GM23338 (cell line): Measurements from ENCODE around the gene CACNA1B. TPM values are rescaled to one million over a fixed set of nuclear protein-coding genes. Genes with fewer than 3 reads are reported as not detected.
"Not testable (repeated sequence)": the region's sequence is repeated elsewhere in the genome, so short reads cannot be mapped to it uniquely, and the experiment has no call there.

Source experiments
- ATAC-seq: fragments of 200-7000 bp; cut with Tn5 transposase; 3 replicates; pipeline ENCODE4 v1.9.1; 2020
- DNase-seq: peaks from one replicate; pipeline ENCODE4 v3.0.0-alpha.2; 2015; ENCODE audit warnings: low spot score
- H2AFZ ChIP-seq: fragments of 200-600 bp; sonication (generic); 2 replicates; pipeline ENCODE4 v1.8.0; 2016; ENCODE audit warnings: antibody characterized with exemption, mild to moderate bottlenecking, moderate library complexity
- H3F3A ChIP-seq: fragments of 200-600 bp; sonication (generic); replicated peaks from 2 replicates; pipeline ENCODE4 v1.8.0; 2017; ENCODE audit warnings: antibody characterized with exemption, mixed run types, low read depth
- H3K27ac ChIP-seq: fragments of 200-600 bp; sonication (generic); 2 replicates; pipeline ENCODE4 v1.6.1; 2016; ENCODE audit warnings: low read depth
- H3K27me3 ChIP-seq: fragments of 200-600 bp; sonication (generic); 2 replicates; pipeline ENCODE4 v1.8.0; 2016; ENCODE audit warnings: mild to moderate bottlenecking, mixed run types, moderate library complexity; ENCODE audit not compliant: insufficient read depth
- H3K36me3 ChIP-seq: fragments of 200-600 bp; sonication (generic); 2 replicates; pipeline ENCODE4 v1.8.0; 2016; ENCODE audit warnings: mild to moderate bottlenecking; ENCODE audit not compliant: insufficient read depth
- H3K4me1 ChIP-seq: fragments of 200-600 bp; sonication (generic); 2 replicates; pipeline ENCODE4 v1.8.0; 2016; ENCODE audit warnings: mild to moderate bottlenecking, moderate library complexity; ENCODE audit not compliant: insufficient read depth
- H3K4me2 ChIP-seq: fragments of 200-600 bp; sonication (generic); 2 replicates; pipeline ENCODE4 v1.7.1; 2017; ENCODE audit warnings: mixed run types
- H3K4me3 ChIP-seq: fragments of 200-600 bp; sonication (generic); 2 replicates; pipeline ENCODE4 v1.6.1; 2016; ENCODE audit warnings: mixed run types
- H3K79me2 ChIP-seq: fragments of 200-600 bp; sonication (generic); replicated peaks from 2 replicates; pipeline ENCODE4 v1.8.0; 2017; ENCODE audit warnings: mild to moderate bottlenecking; ENCODE audit not compliant: insufficient read depth
- H3K9me2 ChIP-seq: fragments of 200-600 bp; sonication (generic); 2 replicates; pipeline ENCODE4 v1.8.0; 2017; ENCODE audit not compliant: insufficient read depth
- H4K20me1 ChIP-seq: fragments of 200-600 bp; sonication (generic); replicated peaks from 2 replicates; pipeline ENCODE4 v1.8.0; 2017; ENCODE audit warnings: mild to moderate bottlenecking; ENCODE audit not compliant: insufficient read depth
- H3K27ac Mint-ChIP-seq: 2 replicates; pipeline ENCODE4 v1.8.0; 2020; ENCODE audit warnings: inconsistent platforms, mild to moderate bottlenecking, moderate library complexity, mixed read lengths
- H3K27me3 Mint-ChIP-seq: 3 replicates; pipeline ENCODE4 v1.8.0; 2022; ENCODE audit warnings: low read depth, mild to moderate bottlenecking, moderate library complexity, mixed read lengths, inconsistent platforms; ENCODE audit not compliant: insufficient read depth, poor library complexity
- H3K36me3 Mint-ChIP-seq: 3 replicates; pipeline ENCODE4 v1.8.0; 2021; ENCODE audit warnings: low read depth, mild to moderate bottlenecking, inconsistent platforms, moderate library complexity, mixed read lengths
- H3K4me1 Mint-ChIP-seq: 3 replicates; pipeline ENCODE4 v1.8.0; 2020; ENCODE audit warnings: mild to moderate bottlenecking, inconsistent platforms, mixed read lengths
- H3K4me3 Mint-ChIP-seq: 3 replicates; pipeline ENCODE4 v1.8.0; 2021; ENCODE audit warnings: moderate library complexity, mild to moderate bottlenecking, inconsistent platforms, mixed read lengths
- H3K9me3 Mint-ChIP-seq: 3 replicates; pipeline ENCODE4 v1.8.0; 2020; ENCODE audit warnings: moderate library complexity, mild to moderate bottlenecking, inconsistent platforms, mixed read lengths
- polyA plus RNA-seq: library from polyadenylated mRNA; unstranded; fragments of >200 nt; fragmentation: Nextera tagmentation; extraction: Ambion mirVana; gene quantifications from 2 replicates; pipeline ENCODE4 v1.2.1, GENCODE V29; 2016
- total RNA-seq: library from RNA; depleted of rRNA; stranded (reverse); fragments of >200 nt; shearing (Covaris generic); gene quantifications from 2 replicates; pipeline ENCODE4 v1.2.3, GENCODE V29; 2014

CACNA1B gene
- total and polyA plus RNA-seq, 2 experiments from 2014 or later = 1.1 to 10.4 TPM

- not testable (repeated sequence) for H3K79me2 ChIP-seq, H3K4me1 ChIP-seq, H3K27me3 ChIP-seq, H3K27ac ChIP-seq, DNase-seq, H3K4me3 Mint-ChIP-seq, H3K27ac Mint-ChIP-seq, H2AFZ ChIP-seq, H3K4me2 ChIP-seq, ATAC-seq, H4K20me1 ChIP-seq, H3F3A ChIP-seq, H3K9me2 ChIP-seq, H3K4me3 ChIP-seq, H3K36me3 Mint-ChIP-seq, H3K4me1 Mint-ChIP-seq, H3K36me3 ChIP-seq, H3K27me3 Mint-ChIP-seq
- H3K9me3 Mint-ChIP-seq = peaks cover 47% of the 10 kb centered on the region
Measured at GRCh38 chr9:138134581-138134980, 257.0 kb downstream of the CACNA1B start.

DNA sequence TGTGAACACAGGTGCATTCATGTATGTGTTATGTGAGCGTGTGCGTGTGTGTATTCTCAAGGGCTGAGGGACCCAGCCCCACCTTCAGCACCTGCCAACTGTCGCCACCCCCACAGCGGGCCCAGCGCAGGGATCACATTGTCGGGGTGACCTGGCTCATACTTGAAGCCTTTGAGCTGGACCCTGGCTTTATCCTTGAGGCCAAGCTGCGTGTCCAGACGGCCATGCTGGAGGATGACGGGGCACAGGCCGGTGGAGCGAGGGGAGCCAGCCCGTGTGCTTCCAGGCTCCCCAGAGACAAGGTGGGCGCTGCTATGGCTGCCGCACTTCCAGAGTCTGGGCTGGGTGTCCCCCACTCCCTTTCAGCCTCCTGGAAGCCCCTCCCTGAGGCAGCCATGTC lies 261.5 kb downstream of the CACNA1B start:
- H3K4me3 ChIP-seq, H2AFZ ChIP-seq, H4K20me1 ChIP-seq, H3K9me2 ChIP-seq, H3K27ac ChIP-seq, H3F3A ChIP-seq, H3K27me3 Mint-ChIP-seq, H3K4me1 Mint-ChIP-seq, H3K4me3 Mint-ChIP-seq, H3K27ac Mint-ChIP-seq, H3K27me3 ChIP-seq, H3K79me2 ChIP-seq, H3K36me3 Mint-ChIP-seq, H3K4me2 ChIP-seq, H3K4me1 ChIP-seq, ATAC-seq, H3K36me3 ChIP-seq, DNase-seq: not testable (repeated sequence)
- peaks cover 35% of the 10 kb centered on the region for H3K9me3 Mint-ChIP-seq

DNA sequence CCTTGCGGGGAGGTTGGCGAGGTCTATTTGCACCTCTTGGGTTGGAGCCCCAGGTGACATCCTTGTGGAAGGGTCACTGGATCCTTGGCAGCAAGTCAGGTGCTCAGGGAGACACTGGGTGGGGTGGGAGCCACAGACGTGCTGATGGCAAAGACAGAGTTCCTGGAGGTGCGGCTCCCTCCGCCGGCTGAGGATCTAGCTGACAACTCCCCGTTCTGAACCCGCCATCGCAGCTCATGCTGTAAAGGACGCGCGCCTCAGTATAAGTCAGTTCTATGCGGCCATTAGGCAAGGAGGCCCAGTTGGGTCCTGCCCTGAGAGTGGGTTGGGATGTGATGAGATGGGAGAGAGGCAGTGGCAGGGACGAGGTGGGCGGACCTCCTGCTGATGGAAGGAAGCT lies 263.4 kb downstream of the CACNA1B start:
- H3K36me3 Mint-ChIP-seq, H3K4me1 ChIP-seq, H3K4me3 ChIP-seq, H3K4me1 Mint-ChIP-seq, H3K27me3 ChIP-seq, H3K27ac ChIP-seq, H3K27ac Mint-ChIP-seq, H4K20me1 ChIP-seq, H3K36me3 ChIP-seq, H3K4me3 Mint-ChIP-seq, H3K27me3 Mint-ChIP-seq, DNase-seq, H3F3A ChIP-seq, ATAC-seq, H3K9me2 ChIP-seq, H2AFZ ChIP-seq, H3K79me2 ChIP-seq, H3K4me2 ChIP-seq: not testable (repeated sequence)
- peaks cover 29% of the 10 kb centered on the region for H3K9me3 Mint-ChIP-seq

DNA sequence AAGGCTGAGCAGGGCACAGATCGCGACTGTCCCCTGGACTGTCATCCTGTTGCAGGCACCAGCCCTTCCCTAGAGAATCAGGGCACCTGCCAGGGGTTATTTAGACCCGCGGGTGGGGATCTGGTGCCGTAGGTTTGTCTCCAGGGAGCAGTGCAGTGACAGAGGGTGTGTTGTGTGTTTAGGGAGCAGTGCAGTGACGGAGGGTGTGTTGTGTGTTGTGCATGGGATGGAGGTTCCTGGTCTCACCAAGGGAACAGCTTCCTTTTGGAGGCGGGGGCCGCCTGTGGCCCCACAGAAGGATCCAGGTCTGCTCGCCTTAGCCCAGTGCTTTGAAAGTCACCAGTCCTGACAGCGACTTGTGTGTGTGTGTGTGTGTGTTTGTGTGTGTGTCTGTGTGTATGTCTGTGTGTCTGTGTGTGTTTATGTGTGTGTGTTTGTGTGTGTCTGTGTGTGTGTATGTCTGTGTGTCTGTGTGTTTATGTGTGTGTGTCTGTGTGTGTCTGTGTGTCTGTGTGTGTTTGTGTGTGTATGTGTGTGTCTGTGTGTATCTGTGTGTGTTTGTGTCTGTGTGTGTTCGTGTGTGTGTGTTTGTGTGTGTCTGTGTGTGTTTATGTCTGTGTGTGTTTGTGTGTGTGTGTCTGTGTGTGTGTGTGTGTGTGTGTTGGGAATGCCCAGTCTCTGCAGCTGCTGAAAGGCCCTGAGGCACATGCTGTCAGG lies 265.1 kb downstream of the CACNA1B start:
- not testable (repeated sequence) for H3K4me2 ChIP-seq, DNase-seq, H3K36me3 Mint-ChIP-seq, H3K79me2 ChIP-seq, H3K36me3 ChIP-seq, H2AFZ ChIP-seq, H3K4me1 ChIP-seq, H3K4me1 Mint-ChIP-seq, H3K27me3 ChIP-seq, H3K27ac ChIP-seq, H3K27ac Mint-ChIP-seq, H3K4me3 Mint-ChIP-seq, H3F3A ChIP-seq, H3K4me3 ChIP-seq, H3K9me2 ChIP-seq, ATAC-seq, H4K20me1 ChIP-seq, H3K27me3 Mint-ChIP-seq
- H3K9me3 Mint-ChIP-seq = peaks cover 23% of the 10 kb centered on the region

GRCh38 chr9:138143491-138143890 lies 265.9 kb downstream of the CACNA1B start:
- H3K36me3 Mint-ChIP-seq, H3K27ac Mint-ChIP-seq: not testable (repeated sequence)

More at GRCh38 chr9:138143491-138143890, 265.9 kb downstream of the CACNA1B start:
- not testable (repeated sequence) for H3K4me1 Mint-ChIP-seq, H3F3A ChIP-seq, H3K4me2 ChIP-seq, H2AFZ ChIP-seq, H3K27me3 ChIP-seq, H3K9me2 ChIP-seq, H3K27ac ChIP-seq, ATAC-seq, H4K20me1 ChIP-seq, H3K79me2 ChIP-seq, H3K27me3 Mint-ChIP-seq, H3K4me3 Mint-ChIP-seq, H3K36me3 ChIP-seq, H3K4me1 ChIP-seq, H3K4me3 ChIP-seq, DNase-seq
- peaks cover 21% of the 10 kb centered on the region for H3K9me3 Mint-ChIP-seq
